PC-3 (cell line): Measurements from ENCODE around the gene SULF2. TPM values are rescaled to one million over a fixed set of nuclear protein-coding genes. Genes with fewer than 3 reads are reported as not detected.

Experiments
- ATAC-seq: fragments of 200-7000 bp; cut with Tn5 transposase; 2 replicates; pipeline ENCODE4 v1.9.1; 2020; ENCODE audit warnings: mild to moderate bottlenecking, moderate library complexity
- BruUV-seq: library from RNA; stranded (reverse); fragments of 400-500 nt; replicated peaks from 2 replicates; lab custom pipeline; 2021; lab: Mats Ljungman, UMichigan
- CTCF ChIA-PET: fragments of 300-600 bp; sonication (Branson Sonifier 250); formaldehyde crosslinking; loops from one replicate; lab custom pipeline; 2022; ENCODE audit warnings: antibody characterized with exemption; lab: Charles Lee
- POLR2A ChIA-PET: fragments of 300-600 bp; sonication (Branson Sonifier 250); formaldehyde crosslinking; loops from one replicate; lab custom pipeline; 2022; ENCODE audit warnings: antibody characterized with exemption; ENCODE audit not compliant: unreplicated experiment; lab: Charles Lee
- DNase-seq: peaks from one replicate; pipeline ENCODE4 v3.0.0-alpha.2; 2015
- H2AFZ ChIP-seq: fragments of 300-600 bp; sonication (generic); 2 replicates; pipeline ENCODE4 v1.6.0; 2016; ENCODE audit warnings: antibody characterized with exemption, low read length
- H3F3A ChIP-seq: fragments of 300-600 bp; sonication (generic); one replicate; pipeline ENCODE4 v1.6.0; 2017; ENCODE audit warnings: antibody characterized with exemption, low read length, control low read depth, mild to moderate bottlenecking; ENCODE audit not compliant: unreplicated experiment
- H3K27ac ChIP-seq: fragments of 300-600 bp; sonication (generic); 2 replicates; pipeline ENCODE4 v1.5.1; 2016; ENCODE audit warnings: mild to moderate bottlenecking, low read length
- H3K27me3 ChIP-seq: fragments of 300-600 bp; sonication (generic); 2 replicates; pipeline ENCODE4 v1.6.1; 2016; ENCODE audit warnings: low read length, mixed read lengths
- H3K36me3 ChIP-seq: fragments of 300-600 bp; sonication (generic); 2 replicates; pipeline ENCODE4 v1.6.1; 2016; ENCODE audit warnings: low read depth, mixed run types, low read length, mixed read lengths
- H3K4me1 ChIP-seq: fragments of 300-600 bp; sonication (generic); 2 replicates; pipeline ENCODE4 v1.5.1; 2016; ENCODE audit warnings: low read length; ENCODE audit not compliant: insufficient read depth
- H3K4me2 ChIP-seq: fragments of 300-600 bp; sonication (generic); 2 replicates; pipeline ENCODE4 v1.6.0; 2016; ENCODE audit warnings: low read length
- H3K4me3 ChIP-seq: fragments of 300-600 bp; sonication (generic); 2 replicates; pipeline ENCODE4 v1.5.1; 2016; ENCODE audit warnings: mild to moderate bottlenecking, low read length, mixed read lengths
- H3K79me2 ChIP-seq: fragments of 300-600 bp; sonication (generic); 2 replicates; pipeline ENCODE4 v1.6.1; 2017; ENCODE audit warnings: low read length, mixed read lengths
- H3K9ac ChIP-seq: fragments of 300-600 bp; sonication (generic); 2 replicates; pipeline ENCODE4 v1.6.0; 2016; ENCODE audit warnings: mild to moderate bottlenecking, low read length
- H3K9me2 ChIP-seq: fragments of 300-600 bp; sonication (generic); replicated peaks from 2 replicates; pipeline ENCODE4 v1.6.1; 2016; ENCODE audit warnings: mixed run types, low read length, mixed read lengths
- H3K9me3 ChIP-seq: fragments of 300-600 bp; sonication (generic); 2 replicates; pipeline ENCODE4 v1.6.1; 2016; ENCODE audit warnings: low read length, mixed read lengths
- H4K20me1 ChIP-seq: fragments of 300-600 bp; sonication (generic); 2 replicates; pipeline ENCODE4 v1.6.1; 2016; ENCODE audit warnings: low read length, mixed read lengths
- EZH2 ChIP-seq: fragments of 300-600 bp; sonication (generic); IDR thresholded peaks from one replicate; pipeline ENCODE4 v1.6.1; 2017; ENCODE audit warnings: antibody characterized with exemption, mild to moderate bottlenecking, low read length; ENCODE audit not compliant: unreplicated experiment
- EZH2phosphoT487 ChIP-seq: fragments of 300-600 bp; sonication (generic); IDR thresholded peaks from 2 replicates; pipeline ENCODE4 v1.6.1; 2018; ENCODE audit warnings: mild to moderate bottlenecking, antibody characterized with exemption, low read length, borderline replicate concordance
- intact Hi-C: fragments of 100-400 bp; cut with micrococcal nuclease; formaldehyde crosslinking; loops from 2 replicates; pipeline ENCODE4 v1.9.0; 2023
- total RNA-seq: library from RNA; depleted of rRNA; stranded (reverse); fragments of >200 nt; gene quantifications from 2 replicates; pipeline ENCODE4 v1.2.3, GENCODE V29; 2014
- TF ChIP-seq, protein P1 (sequence below): fragments of 300-600 bp; sonication (generic); conservative IDR thresholded peaks from 2 replicates; pipeline ENCODE4 v1.5.1; 2017; ENCODE audit warnings: antibody characterized with exemption, low read depth, mild to moderate bottlenecking, low read length

The SULF2 gene
- total RNA-seq, 1 experiment from 2014 or later: 340 TPM

GRCh38 chr20:47800623-47801022 is 15.3 kb upstream of the SULF2 start:
- Histone ChIP-seq H3K9me3 (no peaks in the 10 kb centered on the region), H3F3A (no peaks in the 10 kb centered on the region), H3K27me3 (no peaks in the 10 kb centered on the region), H3K79me2 (peaks cover 18% of the 10 kb centered on the region), H3K4me2 (no peak overlapping the region), H3K4me1 (peaks cover 5% of the 10 kb centered on the region), H3K27ac (no peak overlapping the region), H3K9me2 (no peaks in the 10 kb centered on the region), H2AFZ (no peak overlapping the region), H3K9ac (no peak overlapping the region), H3K36me3 (peaks cover 4% of the 10 kb centered on the region; the same call in 1 of the 2 replicates), H4K20me1 (no peaks in the 10 kb centered on the region), H3K4me3 (no peak overlapping the region)
- POLR2A ChIA-PET: no interaction called here
- CTCF ChIA-PET: no interaction called here
- TF ChIP-seq, protein P1, sequence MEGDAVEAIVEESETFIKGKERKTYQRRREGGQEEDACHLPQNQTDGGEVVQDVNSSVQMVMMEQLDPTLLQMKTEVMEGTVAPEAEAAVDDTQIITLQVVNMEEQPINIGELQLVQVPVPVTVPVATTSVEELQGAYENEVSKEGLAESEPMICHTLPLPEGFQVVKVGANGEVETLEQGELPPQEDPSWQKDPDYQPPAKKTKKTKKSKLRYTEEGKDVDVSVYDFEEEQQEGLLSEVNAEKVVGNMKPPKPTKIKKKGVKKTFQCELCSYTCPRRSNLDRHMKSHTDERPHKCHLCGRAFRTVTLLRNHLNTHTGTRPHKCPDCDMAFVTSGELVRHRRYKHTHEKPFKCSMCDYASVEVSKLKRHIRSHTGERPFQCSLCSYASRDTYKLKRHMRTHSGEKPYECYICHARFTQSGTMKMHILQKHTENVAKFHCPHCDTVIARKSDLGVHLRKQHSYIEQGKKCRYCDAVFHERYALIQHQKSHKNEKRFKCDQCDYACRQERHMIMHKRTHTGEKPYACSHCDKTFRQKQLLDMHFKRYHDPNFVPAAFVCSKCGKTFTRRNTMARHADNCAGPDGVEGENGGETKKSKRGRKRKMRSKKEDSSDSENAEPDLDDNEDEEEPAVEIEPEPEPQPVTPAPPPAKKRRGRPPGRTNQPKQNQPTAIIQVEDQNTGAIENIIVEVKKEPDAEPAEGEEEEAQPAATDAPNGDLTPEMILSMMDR: no peak
- TF ChIP-seq EZH2phosphoT487 (no peak), EZH2 (no peak)
- intact Hi-C loops: no loop called here
- ATAC-seq (peak; percentile 14; the same call in 1 of the 2 replicates), DNase-seq (no peak)
- no TSS peak for BruUV-seq

GRCh38 chr20:47799116-47799715 is 13.9 kb upstream of the SULF2 start:
- no peak overlapping the region for H3K27ac ChIP-seq
- H4K20me1 ChIP-seq: no peaks in the 10 kb centered on the region
- no TSS peak for BruUV-seq
- H3K9me3 ChIP-seq: no peaks in the 10 kb centered on the region
- TF ChIP-seq, protein P1: no peak
- TF ChIP-seq EZH2phosphoT487 (no peak), EZH2 (no peak)
- no peak overlapping the region for H3K4me2 ChIP-seq
- no peaks in the 10 kb centered on the region for H3F3A ChIP-seq
- no peaks in the 10 kb centered on the region for H3K9me2 ChIP-seq
- POLR2A ChIA-PET: no interaction called here
- no peak overlapping the region for H2AFZ ChIP-seq
- peaks cover 4% of the 10 kb centered on the region; the same call in 1 of the 2 replicates for H3K36me3 ChIP-seq
- CTCF ChIA-PET: no interaction called here
- DNase-seq: no peak
- H3K9ac ChIP-seq: no peak overlapping the region
- H3K4me3 ChIP-seq: no peak overlapping the region
- intact Hi-C loops: no loop called here
- no peaks in the 10 kb centered on the region for H3K27me3 ChIP-seq
- peaks cover 23% of the 10 kb centered on the region for H3K79me2 ChIP-seq
- H3K4me1 ChIP-seq: peaks cover 18% of the 10 kb centered on the region
- no peak for ATAC-seq

- POLR2A ChIA-PET: no interaction called here
- no peak overlapping the region for H3K4me2 ChIP-seq
These were observed 11.7 kb upstream of the SULF2 start for GRCh38 chr20:47796971-47797370.

More at GRCh38 chr20:47796971-47797370, 11.7 kb upstream of the SULF2 start:
- no TSS peak for BruUV-seq
- H3K4me3 ChIP-seq: no peak overlapping the region
- no peaks in the 10 kb centered on the region for H3K27me3 ChIP-seq
- ATAC-seq (no peak), DNase-seq (no peak)
- CTCF ChIA-PET: no interaction called here
- H3K4me1 ChIP-seq: peaks cover 38% of the 10 kb centered on the region
- no peak overlapping the region for H3K27ac ChIP-seq
- no peaks in the 10 kb centered on the region for H3K9me3 ChIP-seq
- H3K9me2 ChIP-seq: no peaks in the 10 kb centered on the region
- H2AFZ ChIP-seq: no peak overlapping the region
- H3F3A ChIP-seq: no peaks in the 10 kb centered on the region
- H4K20me1 ChIP-seq: no peaks in the 10 kb centered on the region
- H3K79me2 ChIP-seq: peaks cover 40% of the 10 kb centered on the region
- H3K9ac ChIP-seq: no peak overlapping the region
- H3K36me3 ChIP-seq: peaks cover 4% of the 10 kb centered on the region; the same call in 1 of the 2 replicates
- TF ChIP-seq EZH2phosphoT487 (no peak), EZH2 (no peak)
- TF ChIP-seq, protein P1: no peak
- intact Hi-C loops: no loop called here
